GM10266 (cell line): Measurements from ENCODE around the gene CHIC2.

ENCODE experiments used
- DNase-seq: peaks from one replicate; pipeline ENCODE4 v3.0.0; 2012; ENCODE audit errors: extremely low spot score
- CTCF ChIP-seq: IDR thresholded peaks from 2 replicates; pipeline ENCODE4 v1.5.1; 2012; ENCODE audit warnings: mild to moderate bottlenecking, low read depth; ENCODE audit not compliant: control insufficient read depth, insufficient read depth; ENCODE audit errors: missing control alignments

CHIC2 gene

GRCh38 chr4:54102531-54103106, 38.2 kb upstream of the CHIC2 start:
- no peak for TF ChIP-seq CTCF
- DNase-seq: no peak

- TF ChIP-seq CTCF: no peak
- no peak for DNase-seq
Observed at GRCh38 chr4:54101190-54102041, 37.0 kb upstream of the CHIC2 start.

DNA sequence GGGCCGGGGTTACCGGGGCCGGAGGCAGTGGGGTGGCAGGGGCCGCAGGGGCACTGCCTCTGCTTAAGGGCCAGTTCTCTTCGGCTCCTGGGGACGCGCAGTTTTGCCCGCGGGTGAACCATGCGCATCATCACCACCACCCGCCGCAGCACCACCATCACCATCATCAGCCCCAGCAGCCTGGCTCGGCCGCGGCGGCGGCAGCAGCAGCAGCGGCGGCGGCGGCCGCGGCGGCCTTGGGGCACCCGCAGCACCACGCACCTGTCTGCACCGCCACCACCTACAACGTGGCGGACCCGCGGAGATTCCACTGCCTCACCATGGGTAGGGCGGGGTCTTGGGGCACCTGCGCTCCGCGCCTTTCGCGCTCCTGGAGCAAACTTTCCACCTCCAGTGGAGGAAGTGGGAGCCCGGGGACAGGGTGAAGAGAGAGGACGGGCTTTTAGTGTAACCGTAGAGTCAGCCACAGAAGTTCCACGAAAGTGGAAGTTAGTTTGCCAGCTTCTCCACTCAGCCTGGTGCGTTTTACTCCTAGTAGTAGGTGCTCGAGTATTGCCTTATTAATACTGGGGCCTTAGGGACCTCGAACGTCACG, 36.3 kb upstream of the CHIC2 start:
- DNase-seq: no peak
- TF ChIP-seq CTCF: no peak

DNA sequence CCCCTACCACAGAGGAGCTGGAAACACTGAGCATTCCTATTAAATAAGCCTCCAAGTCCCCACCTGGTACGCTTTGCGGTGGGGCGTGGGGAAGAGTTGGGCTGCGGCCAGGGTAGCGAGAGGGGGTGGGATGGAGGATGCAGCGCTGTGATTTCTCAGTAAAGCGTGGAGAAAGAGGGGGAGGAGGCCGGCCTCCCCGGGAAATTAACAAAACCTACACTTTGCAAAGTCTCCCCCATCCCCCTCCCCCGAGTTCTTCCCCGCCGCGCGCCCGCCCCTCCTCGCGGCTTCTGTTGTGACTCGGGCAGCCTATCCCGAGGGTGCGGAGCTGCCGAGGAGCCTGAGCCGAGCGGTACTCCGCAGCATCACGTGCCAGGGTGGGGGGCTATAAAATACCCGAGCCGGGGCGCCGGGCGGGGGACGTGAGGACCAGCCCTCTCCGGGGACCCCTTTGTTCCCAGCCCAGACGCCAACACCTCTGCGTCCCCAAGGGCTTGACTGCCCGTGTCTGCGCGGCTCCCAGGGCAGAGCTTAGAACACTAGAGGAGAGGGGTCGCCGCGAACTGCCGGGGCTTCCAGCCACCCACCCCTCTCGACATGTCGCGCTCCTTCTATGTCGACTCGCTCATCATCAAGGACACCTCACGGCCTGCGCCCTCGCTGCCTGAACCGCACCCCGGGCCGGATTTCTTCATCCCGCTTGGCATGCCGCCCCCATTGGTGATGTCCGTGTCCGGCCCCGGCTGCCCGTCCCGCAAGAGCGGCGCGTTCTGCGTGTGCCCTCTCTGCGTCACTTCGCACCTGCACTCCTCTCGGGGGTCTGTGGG, 35.6 kb upstream of the CHIC2 start, which contains the start of gene GSX2:
Gene GSX2, plus strand, starts transcription at position 416 of the 827 bp plus-strand sequence. Its CDS starts 182 bp downstream, at position 598.
- no peak for DNase-seq
- no peak for TF ChIP-seq CTCF

GRCh38 chr4:54099287-54099747, 34.9 kb upstream of the CHIC2 start:
- TF ChIP-seq CTCF: no peak

GRCh38 chr4:54098375-54098774, 34.0 kb upstream of the CHIC2 start:
- no peak for DNase-seq
- TF ChIP-seq CTCF: no peak

More at GRCh38 chr4:54099287-54099747, 34.9 kb upstream of the CHIC2 start:
- no peak for DNase-seq
